ENCODE data around the gene GRIK4.

- TF ChIP-seq, protein P1, sequence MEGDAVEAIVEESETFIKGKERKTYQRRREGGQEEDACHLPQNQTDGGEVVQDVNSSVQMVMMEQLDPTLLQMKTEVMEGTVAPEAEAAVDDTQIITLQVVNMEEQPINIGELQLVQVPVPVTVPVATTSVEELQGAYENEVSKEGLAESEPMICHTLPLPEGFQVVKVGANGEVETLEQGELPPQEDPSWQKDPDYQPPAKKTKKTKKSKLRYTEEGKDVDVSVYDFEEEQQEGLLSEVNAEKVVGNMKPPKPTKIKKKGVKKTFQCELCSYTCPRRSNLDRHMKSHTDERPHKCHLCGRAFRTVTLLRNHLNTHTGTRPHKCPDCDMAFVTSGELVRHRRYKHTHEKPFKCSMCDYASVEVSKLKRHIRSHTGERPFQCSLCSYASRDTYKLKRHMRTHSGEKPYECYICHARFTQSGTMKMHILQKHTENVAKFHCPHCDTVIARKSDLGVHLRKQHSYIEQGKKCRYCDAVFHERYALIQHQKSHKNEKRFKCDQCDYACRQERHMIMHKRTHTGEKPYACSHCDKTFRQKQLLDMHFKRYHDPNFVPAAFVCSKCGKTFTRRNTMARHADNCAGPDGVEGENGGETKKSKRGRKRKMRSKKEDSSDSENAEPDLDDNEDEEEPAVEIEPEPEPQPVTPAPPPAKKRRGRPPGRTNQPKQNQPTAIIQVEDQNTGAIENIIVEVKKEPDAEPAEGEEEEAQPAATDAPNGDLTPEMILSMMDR (IDR thresholded peaks at IDR 0.05) = no peak
- no peak for TF ChIP-seq EZH2 (IDR thresholded peaks at IDR 0.05; ENCODE audit: borderline replicate concordance, insufficient read depth, low read depth, low read length, poor library complexity, severe bottlenecking)
Observed at GRCh38 chr11:120875986-120876385, 364.4 kb downstream of the GRIK4 start.
